Sciatic nerve (tissue), 2 donors: ENCODE data around the gene BMPER. TPM values are rescaled to one million over a fixed set of nuclear protein-coding genes. Genes with fewer than 3 reads are reported as not detected.

Experiments
- ATAC-seq: fragments of 200-7000 bp; cut with Tn5 transposase; one replicate; pipeline ENCODE4 v1.9.1; 2020; ENCODE audit warnings: mild to moderate bottlenecking, moderate library complexity
- DNase-seq: peaks from one replicate; pipeline ENCODE4 v3.0.0-alpha.2; 2020; ENCODE audit warnings: low spot score
- intact Hi-C: fragments of 100-400 bp; cut with DNase I; formaldehyde crosslinking; loops from one replicate; pipeline ENCODE4 v1.14.2; 2022
- total RNA-seq: library from RNA; stranded (reverse); fragmentation: NEBNext Ultra II Directional; extraction: Animal tissue kit (Norgen Biotek cat#: 25700); gene quantifications from one replicate; pipeline ENCODE4 v1.2.1, GENCODE V29; 2021
- donor health status: DM: no; HTN: no; CAD: no.
- donor health status: DM: no; HTN: no; CAD: no.

BMPER gene
- total RNA-seq: 18.8 TPM

DNA sequence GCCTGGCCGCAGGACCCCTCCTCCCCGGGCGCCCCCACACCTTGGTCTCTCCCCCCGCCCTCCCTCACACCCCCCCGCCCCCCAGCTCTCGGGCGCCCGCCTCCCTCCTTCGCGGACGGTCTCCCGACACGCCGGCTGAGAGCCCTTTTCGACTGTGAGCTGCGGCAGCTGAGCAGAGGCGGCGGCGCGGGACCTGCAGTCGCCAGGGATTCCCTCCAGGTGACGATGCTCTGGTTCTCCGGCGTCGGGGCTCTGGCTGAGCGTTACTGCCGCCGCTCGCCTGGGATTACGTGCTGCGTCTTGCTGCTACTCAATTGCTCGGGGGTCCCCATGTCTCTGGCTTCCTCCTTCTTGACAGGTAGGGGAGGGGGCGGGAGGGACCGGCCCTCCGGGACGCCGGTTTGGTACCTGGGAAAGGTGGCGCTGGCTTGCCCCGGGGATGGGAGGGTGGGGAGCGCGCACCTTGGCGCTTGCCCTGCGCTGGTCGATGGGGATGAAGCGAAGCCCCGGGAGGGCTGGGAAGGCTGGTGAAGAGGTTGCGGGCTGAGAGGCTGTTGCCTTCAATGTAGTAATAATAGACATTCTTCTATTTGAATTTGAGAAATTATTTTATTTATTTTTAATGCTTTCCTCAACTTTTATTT is at the start of gene BMPER:
TSS of gene BMPER (plus strand) at position 151 of the 644 bp plus-strand sequence. CDS start at position 226, 75 bp downstream.
- peak; percentile 56 for ATAC-seq
- DNase-seq: peak; percentile 67
- intact Hi-C loops: loop anchor here (10.0 kb wide), 1 partner anchor 141 kb away; no protein-coding TSS in a partner anchor

DNA sequence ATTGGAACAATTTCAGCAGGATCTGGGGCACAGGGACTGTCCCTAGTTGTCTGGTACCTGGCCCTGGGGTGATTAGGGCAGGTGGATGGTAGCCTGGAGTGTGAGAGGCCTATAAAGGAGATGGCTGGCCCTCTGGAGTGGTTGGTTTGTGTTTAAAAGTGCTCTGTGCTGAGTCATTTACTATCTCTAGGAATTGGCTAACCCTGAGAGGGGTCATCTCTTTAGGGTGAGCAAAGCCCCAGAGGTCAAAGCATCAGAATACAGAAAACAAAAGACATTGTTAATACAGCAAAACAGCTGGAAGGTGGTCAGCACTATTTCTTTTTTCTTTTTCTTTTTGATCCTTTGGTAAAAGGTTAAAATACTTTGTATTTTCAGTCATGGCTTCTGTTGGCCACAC is 43.4 kb upstream of the BMPER start:
- intact Hi-C loops: no loop called here
- ATAC-seq (no peak), DNase-seq (no peak)

DNA sequence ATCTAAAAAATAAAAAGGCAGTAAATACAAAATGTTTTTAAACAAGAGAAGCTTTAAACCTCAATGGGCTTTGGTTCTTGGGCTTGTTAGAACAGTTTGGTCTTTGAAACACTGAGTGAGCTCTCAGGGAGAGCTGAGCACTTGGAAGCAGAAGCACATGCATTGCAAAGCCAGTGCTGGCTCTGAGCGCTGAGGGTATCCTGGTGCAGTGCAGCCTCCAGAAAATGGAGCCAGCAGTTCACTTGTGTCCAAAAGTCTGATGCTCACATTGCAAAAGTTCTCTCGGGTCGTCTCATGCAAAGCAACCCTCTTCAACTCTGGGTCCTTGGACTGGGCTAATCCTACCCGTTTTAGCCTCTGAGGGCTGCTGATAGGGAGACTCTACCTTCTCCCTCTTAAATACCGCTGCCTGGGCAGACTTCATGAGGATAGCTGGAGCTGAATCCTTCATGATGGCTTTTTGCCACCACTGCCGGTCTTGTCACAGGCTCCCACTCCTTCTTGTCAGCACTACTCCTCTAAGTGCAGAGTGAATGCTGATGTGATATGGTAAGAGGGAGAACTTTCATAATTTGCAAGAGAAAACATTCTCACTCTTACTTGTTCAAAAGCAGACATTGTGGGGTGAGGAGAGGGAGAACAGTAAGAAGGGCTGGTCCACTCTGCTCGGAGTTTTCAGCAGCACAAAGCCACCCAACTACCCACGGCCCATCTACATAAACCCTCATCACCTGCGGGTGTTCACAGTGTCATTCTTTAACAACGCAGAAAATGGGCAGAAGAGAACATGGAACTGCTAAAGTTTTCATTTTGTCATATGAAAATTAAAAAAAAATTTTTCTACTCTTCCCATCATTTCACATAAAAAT is 42.2 kb upstream of the BMPER start:
- DNase-seq (no peak), ATAC-seq (peak; percentile 95)
- intact Hi-C loops: no loop called here

DNA sequence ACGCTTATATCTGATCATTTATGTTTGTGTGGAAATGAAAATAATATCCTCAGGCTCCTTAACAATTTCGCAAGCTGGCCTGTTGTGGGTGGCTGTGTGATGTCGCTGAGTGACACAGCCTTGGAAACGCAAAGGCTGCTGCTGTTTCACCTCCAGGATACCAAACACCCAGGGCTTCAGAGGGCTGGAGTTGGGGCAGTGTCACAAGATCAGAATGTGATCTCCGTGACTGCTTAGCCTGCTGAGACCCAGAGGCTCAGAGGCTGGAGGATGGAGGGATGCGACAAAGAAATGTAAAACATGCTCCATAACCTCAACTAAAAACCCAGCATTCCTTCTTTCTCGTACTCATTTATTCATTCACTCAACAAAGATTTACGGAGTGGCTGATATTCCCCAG is 37.2 kb upstream of the BMPER start:
- DNase-seq (no peak), ATAC-seq (no peak)
- intact Hi-C loops: no loop called here

DNA sequence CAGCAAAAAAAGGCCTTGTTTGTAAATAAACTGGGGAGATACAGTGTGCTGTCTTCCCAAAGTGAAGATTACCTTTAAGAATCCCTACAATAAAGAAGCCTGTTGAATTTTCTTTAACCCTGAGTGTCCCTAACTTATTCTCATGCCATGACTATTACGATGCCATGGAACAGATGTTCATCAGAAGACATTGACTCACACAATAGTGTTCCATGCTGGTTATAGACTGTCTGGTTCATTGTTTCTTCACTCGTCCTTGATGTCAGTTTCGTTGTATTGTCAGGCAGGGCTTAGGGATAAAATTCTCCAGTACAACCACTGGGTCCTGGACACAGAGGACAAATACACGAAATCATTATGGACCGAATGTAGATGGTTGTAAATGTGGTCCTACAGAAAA is 36.2 kb upstream of the BMPER start:
- DNase-seq (no peak), ATAC-seq (no peak)
- intact Hi-C loops: no loop called here

DNA sequence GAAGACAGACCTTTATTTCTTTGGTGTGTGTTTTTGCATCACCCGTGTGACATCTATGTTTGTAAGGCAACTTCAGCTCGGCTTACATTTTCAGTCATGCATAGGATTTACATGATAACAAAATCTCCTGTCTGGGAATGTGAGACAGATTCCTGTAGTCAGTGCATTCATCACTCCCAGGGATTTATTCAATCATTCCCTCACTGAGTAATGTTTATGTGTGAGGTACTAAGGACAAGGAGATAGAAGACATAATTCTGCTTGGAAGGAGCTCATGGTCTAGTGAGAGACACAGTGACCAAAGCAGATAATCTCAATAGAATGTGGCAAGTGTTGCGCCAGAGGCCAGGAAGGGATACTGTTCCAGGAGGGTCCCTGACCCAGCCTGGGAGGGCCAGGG is 35.2 kb upstream of the BMPER start:
- DNase-seq (no peak), ATAC-seq (peak; percentile 14)
- intact Hi-C loops: no loop called here

DNA sequence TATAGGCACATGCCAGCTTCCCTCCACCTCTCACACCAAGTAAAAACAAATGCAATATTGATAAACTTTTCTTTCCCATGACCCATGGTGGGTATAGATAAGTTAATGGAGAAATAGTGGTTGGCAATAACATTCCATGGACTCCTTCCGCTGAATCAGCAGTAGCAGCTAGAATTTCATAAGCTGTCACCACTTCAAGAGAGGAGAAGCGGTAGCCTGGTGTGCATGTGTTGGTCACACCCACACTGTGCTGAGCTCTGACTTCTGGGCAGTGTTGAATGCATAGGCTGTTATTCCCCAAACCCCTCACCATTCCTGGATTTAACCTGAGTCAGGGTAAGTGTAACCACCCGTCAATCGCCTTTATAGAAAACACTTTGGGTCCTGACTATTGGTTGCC is 32.5 kb upstream of the BMPER start:
- intact Hi-C loops: no loop called here
- ATAC-seq: no peak
- no peak for DNase-seq

DNA sequence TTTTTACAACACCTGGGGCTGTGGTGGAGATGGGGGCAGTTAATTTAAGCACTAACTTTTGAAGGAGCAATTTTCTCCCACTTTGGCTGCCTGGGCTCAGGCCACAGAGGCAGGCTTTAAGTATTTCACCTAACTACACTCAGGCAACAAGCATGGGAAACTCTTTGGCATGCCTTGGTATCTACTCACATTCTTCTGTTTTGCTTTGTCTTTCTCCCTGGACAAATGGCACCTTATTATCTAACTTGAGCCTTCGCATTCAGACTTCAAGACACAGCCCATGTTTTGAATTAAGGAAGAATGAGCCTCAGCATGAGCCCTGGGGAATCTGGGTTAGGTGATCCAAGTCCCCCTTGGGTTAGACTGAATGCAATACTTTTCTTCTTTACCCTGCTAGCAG is 31.8 kb upstream of the BMPER start:
- DNase-seq: no peak
- intact Hi-C loops: no loop called here

DNA sequence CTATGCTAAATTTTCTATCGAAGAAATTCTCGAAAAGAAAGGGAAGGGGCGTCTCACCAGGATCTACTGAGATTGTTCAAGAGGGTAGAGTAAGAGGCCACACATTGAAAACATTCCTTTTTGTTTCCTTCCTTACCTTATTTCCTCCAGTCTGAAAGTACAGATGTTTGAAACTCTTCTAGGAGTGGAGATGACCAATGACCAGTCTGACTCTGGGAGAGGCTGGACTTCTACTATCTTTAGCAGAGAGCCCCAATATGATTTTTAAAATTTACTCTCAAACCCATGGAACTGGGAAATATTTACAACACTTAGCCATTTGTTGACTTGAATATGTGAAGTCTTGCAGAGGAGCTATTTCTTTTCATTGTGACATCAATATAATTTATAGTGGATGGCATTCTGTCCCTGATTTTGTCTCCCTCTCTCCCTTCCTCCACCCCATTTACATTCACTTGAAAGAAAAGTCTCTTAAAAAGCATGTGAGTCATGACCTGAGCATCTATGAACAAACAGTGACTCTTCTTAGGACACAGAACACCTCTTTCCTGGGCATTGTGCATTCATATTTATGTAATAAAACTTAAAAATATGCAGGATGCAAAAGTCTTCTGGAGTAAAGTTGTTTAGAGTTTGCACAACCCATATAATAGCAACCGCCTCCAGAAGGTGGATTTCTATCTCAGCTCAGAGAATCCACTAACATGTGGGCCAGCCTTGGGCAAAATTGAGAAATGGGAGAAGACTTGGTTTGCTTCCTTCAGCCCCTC is 31.2 kb upstream of the BMPER start:
- intact Hi-C loops: no loop called here
- ATAC-seq (peak; percentile 37), DNase-seq (no peak)

More for the DNA sequence above, 31.8 kb upstream of the BMPER start:
- no peak for ATAC-seq

DNA sequence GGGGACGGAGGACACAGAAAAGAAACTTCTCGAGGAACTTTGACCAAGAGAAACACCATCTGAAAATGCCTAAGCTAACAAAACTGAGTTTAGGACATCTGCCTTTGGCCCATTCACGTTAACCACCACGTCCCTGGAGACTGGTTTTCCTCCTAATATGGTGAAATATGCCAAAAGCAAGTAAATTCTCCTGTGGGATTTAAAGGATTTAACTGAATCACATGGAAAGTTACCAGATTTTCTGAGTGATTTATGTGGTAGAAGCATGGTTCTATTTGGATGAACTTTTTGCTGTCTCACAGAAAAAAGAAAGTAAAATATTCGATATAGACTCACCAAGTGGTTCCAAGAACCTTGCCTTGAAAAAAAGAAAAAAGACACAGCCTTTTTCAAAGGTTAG is 30.4 kb upstream of the BMPER start:
- peak; percentile 91 for ATAC-seq
- DNase-seq: peak; percentile 71
- intact Hi-C loops: no loop called here

DNA sequence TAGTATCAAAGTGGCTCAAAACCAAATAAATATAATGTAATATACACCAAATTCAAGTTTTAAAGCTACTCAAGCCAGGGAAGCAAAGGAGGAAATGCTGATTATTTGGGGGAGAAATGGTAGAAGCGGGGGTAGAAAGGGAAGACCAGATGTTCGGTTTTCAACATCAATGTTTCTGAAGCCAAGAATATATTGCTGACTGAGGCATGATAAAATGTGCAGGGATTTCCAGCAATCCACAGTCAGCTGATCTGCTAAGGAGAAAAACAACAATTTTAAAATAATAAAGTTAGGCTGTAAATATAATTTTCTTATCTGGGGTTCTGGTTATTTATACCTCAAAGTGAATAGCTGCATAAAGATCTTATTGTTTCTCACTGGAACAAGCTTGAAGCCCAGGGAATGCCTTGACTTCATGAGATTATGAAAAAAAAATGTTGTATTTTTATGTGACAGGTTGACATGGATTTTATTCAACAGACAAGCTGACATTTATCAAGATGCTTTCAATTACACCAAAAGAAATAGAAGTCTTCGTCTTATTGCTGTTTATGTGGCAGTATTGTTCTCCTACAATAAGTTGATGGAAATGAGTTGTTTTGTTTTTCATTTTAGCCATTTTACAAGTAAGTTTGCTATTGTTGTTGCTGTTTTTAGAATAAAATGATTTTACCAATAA is 28.6 kb upstream of the BMPER start:
- no peak for DNase-seq
- no peak for ATAC-seq
- intact Hi-C loops: no loop called here

DNA sequence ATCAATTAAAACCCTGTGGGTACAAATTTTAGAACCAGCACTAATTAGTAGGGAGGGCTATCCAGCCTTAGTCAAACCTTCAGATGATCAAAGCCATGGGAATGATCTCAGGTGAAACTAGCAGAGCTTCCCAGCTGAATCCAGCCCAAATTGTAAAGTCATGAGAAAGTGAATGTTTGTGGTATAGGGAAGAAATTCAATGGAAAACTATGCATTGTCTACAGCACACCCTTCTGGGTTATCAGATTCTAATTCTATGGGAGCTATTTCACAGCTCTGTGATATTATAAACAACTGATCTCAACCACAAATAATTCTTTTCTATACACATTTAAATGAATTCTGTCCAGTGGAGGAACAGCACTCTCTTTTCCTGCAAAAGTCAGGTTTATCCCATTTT is 24.6 kb upstream of the BMPER start:
- DNase-seq: no peak
- intact Hi-C loops: no loop called here
- no peak for ATAC-seq

DNA sequence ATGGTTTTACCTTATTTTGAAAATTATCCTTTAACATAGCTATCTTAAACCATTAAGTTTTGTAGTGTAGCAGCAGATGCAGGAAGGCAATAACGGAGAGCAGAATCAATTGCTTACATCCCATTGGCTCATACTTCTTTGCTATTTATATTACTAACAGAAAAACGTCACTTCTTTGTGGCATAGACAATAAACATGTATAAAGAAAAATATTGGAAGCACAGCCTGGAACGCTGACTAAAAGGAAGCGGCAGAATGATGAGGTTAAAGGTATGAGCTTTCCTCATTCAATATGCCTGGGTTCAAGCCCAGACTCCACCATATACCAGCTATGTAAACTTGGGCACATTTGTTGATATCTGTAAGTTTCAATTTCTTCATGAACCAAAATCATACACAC is 24.0 kb upstream of the BMPER start:
- intact Hi-C loops: no loop called here
- DNase-seq: no peak
- ATAC-seq: no peak

DNA sequence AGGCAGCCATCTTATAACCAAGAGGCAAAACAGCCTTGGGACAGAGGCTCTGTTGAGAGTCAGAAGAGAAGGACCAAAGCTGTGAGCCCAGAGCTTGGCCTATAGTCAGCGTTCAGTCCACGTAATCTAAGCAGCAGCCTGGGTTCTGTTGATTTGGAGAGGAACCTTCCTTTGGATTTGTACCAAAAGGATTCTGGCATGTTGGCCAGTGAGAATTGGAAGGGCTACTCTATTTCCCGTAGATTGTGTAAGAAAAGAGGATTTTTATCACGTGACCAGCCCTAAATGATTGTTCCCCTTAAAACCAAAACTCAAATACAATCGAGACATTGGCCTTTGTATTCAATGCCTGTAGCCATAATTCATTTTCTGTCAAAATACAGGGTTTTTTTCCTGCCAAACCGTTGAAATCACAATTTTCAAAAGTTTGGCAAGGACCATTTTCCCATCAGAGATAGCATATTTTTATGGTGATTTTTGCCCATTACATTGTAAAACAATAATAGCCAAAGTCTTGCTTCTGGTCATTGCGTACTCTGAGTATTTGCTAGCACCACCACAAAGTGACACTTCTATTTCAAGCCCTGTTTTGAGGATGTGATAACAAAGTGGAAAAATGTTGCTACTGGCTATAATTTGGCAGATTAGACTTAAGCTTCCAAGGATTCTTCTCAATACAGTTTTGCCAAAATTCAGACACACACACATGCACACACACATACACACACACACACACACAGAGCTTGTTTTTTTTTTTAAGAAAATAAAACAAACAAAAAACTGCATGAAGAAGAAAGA is 23.1 kb upstream of the BMPER start:
- ATAC-seq: peak; percentile 79
- DNase-seq: no peak
- intact Hi-C loops: no loop called here

DNA sequence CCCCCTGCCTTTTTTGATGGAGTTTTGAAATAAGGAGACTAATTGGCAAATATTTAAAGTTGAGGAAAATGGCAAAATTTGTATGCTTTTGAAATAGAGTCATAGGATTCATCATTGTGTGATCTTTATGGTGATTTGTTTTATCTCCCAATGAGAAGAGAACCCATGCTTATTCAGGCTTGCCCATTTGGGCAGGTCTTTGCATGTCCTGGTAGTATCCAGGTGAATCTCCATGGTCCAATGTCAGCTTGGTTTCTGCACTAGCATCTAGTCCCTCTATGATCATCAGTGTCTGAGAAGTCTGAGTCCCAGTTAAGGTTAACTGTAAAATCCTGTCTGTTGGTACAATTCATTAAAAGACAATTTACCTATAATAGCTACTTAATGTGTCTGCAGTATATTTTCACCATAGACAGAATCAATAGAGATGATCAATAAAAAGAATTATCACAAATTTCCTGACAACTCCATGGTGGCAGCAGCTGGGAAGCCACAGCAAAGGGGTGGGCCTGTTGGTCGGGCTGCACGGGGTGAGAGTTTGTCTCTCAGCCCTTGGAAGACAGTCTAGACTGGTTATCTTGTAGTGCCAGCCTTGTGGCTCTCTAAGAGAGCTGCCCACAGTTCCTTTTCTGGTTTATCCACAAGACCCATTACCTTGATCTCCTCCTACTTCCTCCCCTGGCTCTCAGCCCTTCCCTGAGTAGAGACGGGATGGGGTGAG is 22.2 kb upstream of the BMPER start:
- no peak for DNase-seq
- no peak for ATAC-seq
- intact Hi-C loops: no loop called here

DNA sequence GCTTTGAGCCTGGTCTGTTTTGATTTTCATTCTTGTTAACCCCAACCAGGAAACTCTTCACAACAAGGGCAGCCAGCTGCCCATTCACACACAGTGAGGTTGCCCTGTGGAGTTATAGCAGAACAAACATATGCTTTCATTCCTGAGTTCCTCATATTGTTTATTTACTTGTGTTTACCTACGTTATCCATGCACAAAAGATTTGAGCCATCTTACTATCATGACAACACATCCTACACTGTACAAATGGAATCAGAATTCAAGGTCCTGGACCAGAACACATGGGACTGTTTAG is 21.7 kb upstream of the BMPER start:
- ATAC-seq: no peak
- intact Hi-C loops: no loop called here

DNA sequence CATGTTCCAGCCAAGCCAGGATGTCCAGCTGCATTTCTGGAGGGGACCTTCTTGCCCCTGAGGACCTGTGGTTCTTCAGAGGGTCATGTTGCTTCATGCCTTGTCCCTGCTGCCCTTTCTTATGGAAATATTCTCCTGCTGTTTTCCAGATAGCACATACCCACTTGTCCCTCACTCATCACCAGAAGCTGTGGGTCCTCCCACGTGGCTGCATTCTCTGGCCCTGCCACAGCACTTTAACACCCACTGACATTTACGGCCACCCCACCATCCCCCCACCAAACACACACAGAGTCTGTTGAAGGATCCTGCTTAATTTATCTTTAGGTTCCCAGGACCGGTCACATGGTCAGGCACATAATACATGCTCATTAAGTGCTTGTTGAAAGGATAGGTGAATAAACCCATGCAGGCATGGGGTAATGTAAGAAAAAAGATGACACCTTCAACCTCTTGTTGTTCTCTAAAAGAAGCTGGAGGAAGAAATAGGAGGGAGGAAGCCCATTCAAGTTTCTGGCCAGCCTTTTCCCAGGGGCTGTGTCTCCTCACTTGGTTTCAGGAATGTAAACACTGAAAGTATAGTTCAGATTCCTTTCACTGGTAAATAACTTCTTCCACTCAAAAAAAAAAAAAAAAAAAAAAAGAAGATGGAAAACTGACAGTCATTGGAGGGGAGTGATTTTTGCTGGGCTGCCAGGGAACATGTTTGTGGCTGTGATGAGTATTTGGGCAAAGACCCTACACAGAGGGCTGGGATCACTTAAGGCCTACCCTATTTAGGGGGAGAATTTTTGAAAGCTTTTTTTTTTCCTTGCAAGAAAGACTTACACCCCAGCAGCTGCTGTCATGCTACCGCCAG is 19.8 kb upstream of the BMPER start:
- intact Hi-C loops: no loop called here
- no peak for DNase-seq
- ATAC-seq: peak; percentile 20

More for the DNA sequence above, 21.7 kb upstream of the BMPER start:
- no peak for DNase-seq
